OCI-LY3 (cell line): ENCODE measurements around the gene CYP8B1.

ENCODE experiments used
- CTCF ChIP-seq: fragments of 200-600, 300-600 bp; sonication (generic); IDR thresholded peaks from 2 replicates; pipeline ENCODE4 v1.5.1; 2014; ENCODE audit warnings: antibody characterized with exemption, low read length, low read depth
- EZH2phosphoT487 ChIP-seq: fragments of 200-600 bp; shearing (Covaris generic); IDR thresholded peaks from 2 replicates; pipeline ENCODE4 v1.6.1; 2018; ENCODE audit warnings: antibody characterized with exemption, mixed run types, low read depth

- no peak for TF ChIP-seq CTCF
- no peak for TF ChIP-seq EZH2phosphoT487
Observed at GRCh38 chr3:42829083-42829627, 46.5 kb downstream of the CYP8B1 start.
